Breast epithelium (tissue), 4 donors: ENCODE measurements around the gene ATP8B1. TPM values are rescaled to one million over a fixed set of nuclear protein-coding genes. Genes with fewer than 3 reads are reported as not detected.

ENCODE experiments used
- DNase-seq, 2 donors: peaks; one replicate each; pipeline ENCODE4 v3.0.0-alpha.2; 2019; ENCODE audit warnings: low spot score in 2 of 2
- H3K27ac ChIP-seq, 2 donors: fragments of 200-600 bp; sonication (generic) in 1 of 2; one replicate each; pipeline ENCODE4 v1.5.1; 2016 to 2019; ENCODE audit warnings: mild to moderate bottlenecking in 1 of 2
- H3K27me3 ChIP-seq, 2 donors: fragments of 200-600 bp; sonication (generic) in 1 of 2; one replicate each; pipeline versions ENCODE4 v1.5.1 to v1.6.0; 2017 to 2019; ENCODE audit warnings: control low read depth in 1 of 2, mild to moderate bottlenecking in 1 of 2
- H3K36me3 ChIP-seq: fragments of 200-600 bp; one replicate; pipeline ENCODE4 v1.5.1; 2019
- H3K4me1 ChIP-seq, 2 donors: fragments of 200-600 bp; sonication (generic); one replicate each; pipeline ENCODE4 v1.5.1; 2016 to 2019; ENCODE audit warnings: control low read depth in 1 of 2
- H3K4me3 ChIP-seq, 3 donors: fragments of 200-600 bp; sonication (generic); 1 replicate in 2 of 3; 2 replicates in 1 of 3; pipeline ENCODE4 v1.5.1; 2016 to 2019; ENCODE audit warnings: mild to moderate bottlenecking in 3 of 3, moderate library complexity in 2 of 3
- H3K9me3 ChIP-seq, 2 donors: fragments of 200-600 bp; sonication (generic) in 1 of 2; one replicate each; pipeline ENCODE4 v1.5.1; 2016 to 2019; ENCODE audit warnings: control low read depth in 1 of 2
- POLR2A ChIP-seq: fragments of 450-650 bp; IDR thresholded peaks from one replicate; pipeline ENCODE4 v1.6.1; 2016; ENCODE audit warnings: antibody characterized with exemption, mild to moderate bottlenecking, moderate library complexity
- POLR2AphosphoS5 ChIP-seq, 3 donors: sonication (generic); formaldehyde crosslinking; IDR thresholded peaks; one replicate each; pipeline ENCODE4 v1.6.1; 2017; ENCODE audit warnings: antibody characterized with exemption in 3 of 3
- intact Hi-C: fragments of 100-400 bp; cut with DNase I; formaldehyde crosslinking; loops from one replicate; pipeline ENCODE4 v1.15.1; 2023; ENCODE audit warnings: low total_unique reads
- total RNA-seq, 3 donors: library from RNA; depleted of rRNA; stranded (reverse); fragments of >200 nt; gene quantifications; one replicate each; pipeline ENCODE4 v1.1.0, GENCODE V29; 2016
- TF ChIP-seq, protein P1 (sequence below), 3 donors: fragments of 450-650 bp; IDR thresholded peaks; one replicate each; pipeline ENCODE4 v1.5.1; 2016 to 2017; ENCODE audit warnings: antibody characterized with exemption in 3 of 3, mild to moderate bottlenecking in 3 of 3, moderate library complexity in 3 of 3

The ATP8B1 gene
- total RNA-seq, 3 donors from 2014 or later = 5.1 to 45.1 (median 41.3) TPM

DNA sequence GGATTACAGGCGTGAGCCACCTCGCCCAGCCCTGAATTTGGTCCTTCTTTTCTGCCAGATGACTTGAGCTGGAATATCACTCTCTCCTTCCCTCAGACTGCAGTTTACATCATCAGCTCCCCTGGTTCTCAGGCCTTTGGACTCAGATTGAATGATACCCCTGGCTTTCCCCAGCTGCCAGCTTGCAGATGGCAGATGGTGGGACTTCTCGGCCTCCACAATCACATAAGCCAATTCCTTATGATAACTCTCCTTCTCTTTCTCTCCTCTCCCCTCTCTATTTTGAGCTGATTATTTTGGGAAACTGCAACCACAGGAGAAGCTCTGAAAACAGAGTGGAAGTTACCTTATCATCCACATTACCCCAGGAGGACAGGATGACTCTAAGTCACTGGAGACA, 33.4 kb upstream of the ATP8B1 start:
- H3K4me1 ChIP-seq = no peaks in the 10 kb centered on the region
- intact Hi-C loops = no loop called here
- no peak for DNase-seq
- H3K27ac ChIP-seq = no peak overlapping the region
- H3K9me3 ChIP-seq = no peaks in the 10 kb centered on the region
- no peak overlapping the region for H3K4me3 ChIP-seq
- TF ChIP-seq, protein P1, sequence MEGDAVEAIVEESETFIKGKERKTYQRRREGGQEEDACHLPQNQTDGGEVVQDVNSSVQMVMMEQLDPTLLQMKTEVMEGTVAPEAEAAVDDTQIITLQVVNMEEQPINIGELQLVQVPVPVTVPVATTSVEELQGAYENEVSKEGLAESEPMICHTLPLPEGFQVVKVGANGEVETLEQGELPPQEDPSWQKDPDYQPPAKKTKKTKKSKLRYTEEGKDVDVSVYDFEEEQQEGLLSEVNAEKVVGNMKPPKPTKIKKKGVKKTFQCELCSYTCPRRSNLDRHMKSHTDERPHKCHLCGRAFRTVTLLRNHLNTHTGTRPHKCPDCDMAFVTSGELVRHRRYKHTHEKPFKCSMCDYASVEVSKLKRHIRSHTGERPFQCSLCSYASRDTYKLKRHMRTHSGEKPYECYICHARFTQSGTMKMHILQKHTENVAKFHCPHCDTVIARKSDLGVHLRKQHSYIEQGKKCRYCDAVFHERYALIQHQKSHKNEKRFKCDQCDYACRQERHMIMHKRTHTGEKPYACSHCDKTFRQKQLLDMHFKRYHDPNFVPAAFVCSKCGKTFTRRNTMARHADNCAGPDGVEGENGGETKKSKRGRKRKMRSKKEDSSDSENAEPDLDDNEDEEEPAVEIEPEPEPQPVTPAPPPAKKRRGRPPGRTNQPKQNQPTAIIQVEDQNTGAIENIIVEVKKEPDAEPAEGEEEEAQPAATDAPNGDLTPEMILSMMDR (IDR thresholded peaks at IDR 0.05) = no peak
- TF ChIP-seq POLR2AphosphoS5 (IDR thresholded peaks at IDR 0.05) = no peak
- TF ChIP-seq POLR2A = no peak
- no peaks in the 10 kb centered on the region for H3K36me3 ChIP-seq
- H3K27me3 ChIP-seq = no peaks in the 10 kb centered on the region

DNA sequence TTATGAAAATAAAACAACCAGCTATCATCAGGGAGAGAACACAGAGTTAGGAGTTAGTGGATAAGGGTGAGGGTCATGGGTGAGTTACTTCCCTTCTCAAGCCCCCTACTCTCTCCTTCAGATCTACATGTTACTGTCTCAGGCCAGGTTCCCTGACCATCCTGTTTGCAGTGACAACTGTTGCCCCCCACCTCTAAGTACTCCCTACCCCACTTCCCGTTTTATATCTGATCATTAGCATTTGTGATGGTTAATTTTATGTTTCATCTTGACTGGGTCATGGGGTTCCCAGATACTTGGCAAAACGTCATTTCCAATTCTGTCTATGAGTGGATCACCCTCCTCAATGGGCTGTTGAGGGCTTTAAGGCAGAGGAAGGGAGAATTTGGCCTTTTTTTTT, 32.8 kb upstream of the ATP8B1 start:
- TF ChIP-seq POLR2AphosphoS5 (IDR thresholded peaks at IDR 0.05) = no peak
- no peak for TF ChIP-seq POLR2A
- TF ChIP-seq, protein P1 (IDR thresholded peaks at IDR 0.05) = no peak
- H3K4me1 ChIP-seq = no peaks in the 10 kb centered on the region
- no peak overlapping the region for H3K4me3 ChIP-seq
- no peaks in the 10 kb centered on the region for H3K27me3 ChIP-seq
- DNase-seq = no peak
- H3K36me3 ChIP-seq = no peaks in the 10 kb centered on the region
- H3K9me3 ChIP-seq = no peaks in the 10 kb centered on the region
- intact Hi-C loops = no loop called here
- H3K27ac ChIP-seq = no peak overlapping the region

DNA sequence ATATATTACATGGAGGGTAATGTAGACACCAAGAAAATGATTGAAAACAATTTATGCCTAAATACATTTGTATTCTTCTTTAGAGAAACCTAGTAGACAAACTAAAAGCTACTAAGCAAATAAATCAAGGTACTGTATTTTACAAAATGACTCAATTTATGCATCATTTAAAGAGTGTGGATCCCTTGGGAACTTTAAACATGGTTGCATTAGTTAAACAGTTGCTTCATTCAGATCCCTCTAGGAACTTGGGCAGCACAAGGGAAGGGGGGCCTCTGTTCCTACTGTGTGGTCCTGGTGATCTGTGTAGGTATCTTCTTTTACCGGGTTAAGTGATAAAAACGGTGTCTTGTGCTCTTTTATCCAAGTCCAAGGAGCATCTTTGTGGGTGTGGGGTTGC, 31.5 kb upstream of the ATP8B1 start:
- Histone ChIP-seq H3K4me3 (no peak overlapping the region), H3K27me3 (no peaks in the 10 kb centered on the region), H3K4me1 (no peaks in the 10 kb centered on the region), H3K27ac (no peak overlapping the region), H3K36me3 (no peaks in the 10 kb centered on the region), H3K9me3 (no peaks in the 10 kb centered on the region)
- TF ChIP-seq, protein P1 (IDR thresholded peaks at IDR 0.05) = no peak
- TF ChIP-seq POLR2A = no peak
- no peak for TF ChIP-seq POLR2AphosphoS5 (IDR thresholded peaks at IDR 0.05)
- intact Hi-C loops = no loop called here
- DNase-seq = no peak

DNA sequence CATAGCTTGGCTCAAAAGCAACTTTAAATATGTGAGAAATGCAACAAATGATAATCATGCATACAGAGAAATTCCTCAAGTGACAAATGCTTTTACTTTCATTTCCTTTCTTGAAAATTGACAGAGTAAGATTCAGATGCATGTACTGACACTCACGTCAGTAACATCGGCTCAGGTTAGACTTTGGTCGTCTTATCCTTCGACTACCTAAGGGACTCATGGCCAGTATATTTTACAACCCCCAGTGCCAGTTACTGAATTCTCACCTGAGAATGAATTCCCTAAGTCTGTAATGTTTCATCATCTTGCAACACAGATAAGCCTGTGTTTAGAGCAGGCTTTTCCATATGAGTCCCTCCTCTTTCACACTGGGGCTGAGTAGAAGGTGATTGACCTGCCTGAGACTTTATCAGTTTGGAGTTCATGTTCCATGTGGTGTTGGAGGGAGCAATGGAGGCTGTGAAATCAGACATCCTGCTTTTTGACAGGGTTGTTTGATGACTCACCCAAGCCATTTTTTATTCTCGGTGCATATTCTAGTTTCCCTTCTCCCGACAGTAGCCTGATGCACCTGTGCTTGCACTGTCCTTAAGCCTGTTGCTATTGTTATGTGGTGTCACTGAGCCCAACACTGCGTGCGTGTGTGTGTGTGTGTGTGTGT, 30.5 kb upstream of the ATP8B1 start:
- Histone ChIP-seq H3K4me1 (no peaks in the 10 kb centered on the region), H3K9me3 (no peaks in the 10 kb centered on the region), H3K27ac (no peak overlapping the region), H3K27me3 (no peaks in the 10 kb centered on the region), H3K36me3 (no peaks in the 10 kb centered on the region), H3K4me3 (no peak overlapping the region)
- DNase-seq = no peak
- intact Hi-C loops = no loop called here
- no peak for TF ChIP-seq POLR2AphosphoS5 (IDR thresholded peaks at IDR 0.05)
- TF ChIP-seq POLR2A = no peak
- TF ChIP-seq, protein P1 (IDR thresholded peaks at IDR 0.05) = no peak

DNA sequence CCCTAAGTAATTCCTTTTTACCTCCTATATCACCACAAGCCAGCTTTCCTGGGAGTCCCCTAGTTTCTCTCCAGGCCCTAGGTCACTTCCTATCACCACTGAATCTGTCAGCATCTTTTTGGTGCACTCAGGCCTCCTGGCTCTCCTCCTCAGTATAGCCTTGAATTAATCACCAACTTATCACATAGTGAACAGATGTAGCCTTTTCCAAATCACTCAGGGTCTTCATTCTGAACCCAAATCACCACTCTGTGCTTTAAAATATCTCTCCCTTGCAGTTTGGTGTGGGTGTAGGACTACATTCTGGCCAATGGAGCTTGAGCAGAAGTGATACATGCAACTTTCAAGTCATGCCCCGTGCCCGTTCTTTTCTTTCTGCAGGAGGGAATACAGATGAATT, 29.6 kb upstream of the ATP8B1 start:
- Histone ChIP-seq H3K4me3 (no peak overlapping the region), H3K36me3 (no peaks in the 10 kb centered on the region), H3K9me3 (no peaks in the 10 kb centered on the region), H3K4me1 (no peaks in the 10 kb centered on the region), H3K27ac (no peak overlapping the region), H3K27me3 (no peaks in the 10 kb centered on the region)
- intact Hi-C loops = no loop called here
- no peak for TF ChIP-seq POLR2AphosphoS5 (IDR thresholded peaks at IDR 0.05)
- TF ChIP-seq POLR2A = no peak
- TF ChIP-seq, protein P1 (IDR thresholded peaks at IDR 0.05) = no peak
- no peak for DNase-seq
